NCI-H69 (cell line): Measurements from ENCODE around the gene UBL4B.

Experiments
- DNase-seq: peaks from one replicate; lab custom pipeline; 2025; lab: John Stamatoyannopoulos, UW

The UBL4B gene

GRCh38 chr1:110155878-110156522 lies 43.8 kb downstream of the UBL4B start:
- no peak for DNase-seq

- DNase-seq = no peak
Observed at GRCh38 chr1:110158261-110158660, 46.0 kb downstream of the UBL4B start.

- DNase-seq = peak; percentile 74
Observed at GRCh38 chr1:110159168-110159567, 46.9 kb downstream of the UBL4B start.

DNA sequence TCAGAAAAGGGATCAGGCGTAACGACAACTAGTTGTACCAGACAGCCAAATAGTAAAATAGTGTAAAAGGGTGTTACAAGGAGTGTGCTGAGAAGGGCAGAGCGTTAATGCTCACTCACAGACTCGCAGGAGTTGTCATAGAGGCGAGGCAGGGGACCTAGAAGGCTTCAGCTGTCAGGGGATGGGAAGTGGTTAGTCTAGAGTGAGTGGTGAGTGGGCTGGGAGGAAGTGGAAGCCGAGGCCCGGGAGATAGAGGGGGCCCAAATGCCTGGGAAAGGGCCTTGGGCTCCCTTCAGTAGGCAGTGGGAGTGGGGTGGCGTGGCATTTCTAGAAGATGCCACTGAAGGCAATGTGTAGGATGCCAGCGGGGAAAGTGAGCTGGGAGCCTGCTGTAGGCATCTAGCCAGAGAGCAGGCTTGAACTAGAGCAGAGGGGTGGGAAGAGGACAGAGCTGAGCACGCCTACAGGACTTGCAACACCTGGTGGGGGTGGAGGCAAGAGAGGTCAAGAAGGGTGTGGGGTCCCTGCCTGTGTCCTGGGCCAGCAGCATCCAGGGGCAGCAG lies 48.4 kb downstream of the UBL4B start:
- no peak for DNase-seq

DNA sequence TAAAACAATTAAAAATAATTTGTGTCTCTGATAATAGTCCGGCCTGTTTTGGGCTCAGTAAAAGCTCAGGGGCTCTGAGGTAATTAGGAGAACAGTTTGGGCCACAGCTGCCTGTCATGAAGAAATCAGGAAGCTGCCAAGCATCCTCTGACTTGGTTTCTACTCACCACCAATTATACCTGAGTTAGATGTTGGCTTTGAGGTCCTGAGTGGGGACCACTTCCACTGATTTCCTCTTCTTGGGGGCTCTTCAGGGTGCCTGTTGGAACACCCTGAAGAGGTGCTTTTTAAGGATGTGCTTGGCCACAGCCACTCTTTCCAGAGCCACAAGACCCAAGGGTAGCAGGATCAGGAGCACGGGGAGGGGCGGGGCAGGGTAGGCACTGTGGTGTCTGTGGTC lies 48.9 kb downstream of the UBL4B start:
- DNase-seq = no peak

DNA sequence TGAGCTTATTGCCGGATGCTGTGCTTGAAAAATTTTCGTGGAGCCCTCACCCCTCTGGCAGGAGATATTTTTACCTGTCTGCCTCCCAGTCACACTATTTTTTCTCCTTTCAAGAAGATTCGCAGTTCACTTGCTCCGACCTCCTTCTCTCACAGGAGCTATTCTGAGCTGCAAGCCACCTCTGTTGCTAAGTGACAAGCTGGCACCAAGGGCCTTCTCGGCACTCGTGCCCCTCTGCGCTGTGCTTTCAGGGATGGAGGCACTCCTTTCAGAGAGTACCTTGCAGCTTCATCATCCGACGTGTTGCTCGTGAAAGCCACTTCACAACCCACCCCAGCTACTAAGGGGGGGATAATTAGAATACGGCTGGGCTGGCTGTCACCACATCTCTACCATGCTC lies 49.6 kb downstream of the UBL4B start:
- peak; percentile 56 for DNase-seq
